Subcutaneous abdominal adipose tissue (tissue), 5 donors: ENCODE measurements around the gene MMP20.
A peak's percentile ranks its signal among the peaks of the same experiment; 100 is the strongest.

Experiments
- H3K27ac ChIP-seq: one replicate; pipeline ENCODE4 v1.7.0; 2013; ENCODE audit warnings: low read depth, mild to moderate bottlenecking, inconsistent platforms, low read length, moderate library complexity
- H3K27me3 ChIP-seq, 5 donors: one replicate each; pipeline ENCODE4 v1.7.0; 2013; ENCODE audit warnings: low read length in 5 of 5, inconsistent platforms in 1 of 5; ENCODE audit not compliant: control insufficient read depth in 5 of 5, insufficient read depth in 4 of 5
- H3K36me3 ChIP-seq, 5 donors: one replicate each; pipeline ENCODE4 v1.7.0; 2013; ENCODE audit warnings: low read length in 5 of 5; ENCODE audit not compliant: control insufficient read depth in 5 of 5, insufficient read depth in 5 of 5
- H3K4me1 ChIP-seq, 5 donors: one replicate each; pipeline ENCODE4 v1.7.0; 2013; ENCODE audit warnings: low read length in 5 of 5, mild to moderate bottlenecking in 3 of 5, moderate library complexity in 1 of 5; ENCODE audit not compliant: control insufficient read depth in 5 of 5, insufficient read depth in 5 of 5
- H3K4me3 ChIP-seq, 5 donors: one replicate each; pipeline ENCODE4 v1.7.0; 2013; ENCODE audit warnings: low read length in 5 of 5, low read depth in 1 of 5
- H3K9ac ChIP-seq, 5 donors: one replicate each; pipeline ENCODE4 v1.7.0; 2013; ENCODE audit warnings: low read length in 5 of 5, mild to moderate bottlenecking in 4 of 5, moderate library complexity in 3 of 5
- H3K9me3 ChIP-seq, 5 donors: one replicate each; pipeline ENCODE4 v1.7.0; 2013; ENCODE audit warnings: low read length in 5 of 5; ENCODE audit not compliant: control insufficient read depth in 5 of 5
- donor health status: healthy.
- donor health status: healthy.
- donor health status: healthy.
- donor health status: healthy.
- donor health status: healthy.

The MMP20 gene

DNA sequence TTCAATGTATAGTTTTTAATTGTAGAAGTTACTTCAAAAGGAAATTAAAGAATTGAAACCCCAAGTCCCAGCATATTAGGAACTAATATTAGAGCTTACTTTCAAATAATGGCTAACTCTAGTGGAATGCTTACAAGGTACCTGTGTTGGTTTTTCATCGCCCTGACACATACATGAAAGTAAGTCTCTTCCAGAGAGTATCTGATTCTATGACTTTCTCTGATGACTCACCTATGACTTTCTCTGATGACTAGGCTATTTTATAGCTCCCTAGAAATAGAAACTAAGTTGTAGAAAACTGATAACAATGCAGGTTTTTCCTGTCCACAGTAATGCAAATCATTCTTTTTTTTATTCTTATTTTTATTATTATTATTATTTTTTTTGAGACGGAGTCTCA is 61.0 kb downstream of the MMP20 start:
- Histone ChIP-seq H3K9ac (no peak overlapping the region), H3K27ac (no peak overlapping the region), H3K27me3 (no peaks in the 10 kb centered on the region), H3K4me3 (no peak overlapping the region), H3K4me1 (peaks cover 0 to 12% (median 0%) of the 10 kb centered on the region in 5 donors), H3K9me3 (peaks cover 0 to 4% (median 0%) of the 10 kb centered on the region in 5 donors), H3K36me3 (no peaks in the 10 kb centered on the region)

DNA sequence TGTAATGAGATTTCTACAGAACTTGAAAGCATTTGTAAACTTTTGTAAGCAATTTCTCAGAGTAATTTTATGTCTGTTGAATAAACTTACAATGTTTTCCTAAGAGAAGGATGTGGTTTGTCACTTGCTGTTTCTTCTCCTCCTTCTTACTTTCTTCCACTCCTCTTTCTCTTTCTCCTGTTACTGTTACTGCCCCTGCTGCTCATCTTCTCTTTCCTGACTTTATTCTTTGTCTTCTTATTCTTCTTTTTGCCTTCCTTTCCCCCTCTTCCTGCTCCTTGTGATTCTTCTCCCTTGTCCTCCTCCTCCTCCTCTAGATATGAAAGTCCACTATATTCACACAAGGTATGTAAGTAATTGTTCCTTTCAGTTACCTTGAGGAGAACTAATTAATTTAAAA is 63.5 kb downstream of the MMP20 start:
- Histone ChIP-seq H3K4me1 (peaks cover 0 to 12% (median 0%) of the 10 kb centered on the region in 5 donors), H3K27ac (no peak overlapping the region), H3K36me3 (no peaks in the 10 kb centered on the region), H3K4me3 (no peak overlapping the region), H3K9me3 (peaks cover 0 to 4% (median 0%) of the 10 kb centered on the region in 5 donors), H3K9ac (no peak overlapping the region), H3K27me3 (no peaks in the 10 kb centered on the region)

- H3K27me3 ChIP-seq: no peaks in the 10 kb centered on the region
- peak overlapping the region; percentile 47 to 75 (median 68) for H3K4me3 ChIP-seq
- no peaks in the 10 kb centered on the region for H3K36me3 ChIP-seq
- no peaks in the 10 kb centered on the region for H3K9me3 ChIP-seq
- H3K27ac ChIP-seq: peak overlapping the region; percentile 52
- peak overlapping the region in 3 of 5 donors; percentile 60 to 78 (median 66) for H3K9ac ChIP-seq
- H3K4me1 ChIP-seq: peaks cover 0 to 12% (median 0%) of the 10 kb centered on the region in 5 donors
These were observed 64.5 kb downstream of the MMP20 start for GRCh38 chr11:102560555-102561011.

- H3K27ac ChIP-seq: no peak overlapping the region
- no peaks in the 10 kb centered on the region for H3K27me3 ChIP-seq
- no peaks in the 10 kb centered on the region for H3K9me3 ChIP-seq
- no peak overlapping the region for H3K9ac ChIP-seq
- H3K4me3 ChIP-seq: no peak overlapping the region
- peaks cover 0 to 12% (median 0%) of the 10 kb centered on the region in 5 donors for H3K4me1 ChIP-seq
- H3K36me3 ChIP-seq: no peaks in the 10 kb centered on the region
These were observed 65.3 kb downstream of the MMP20 start for GRCh38 chr11:102559839-102560238.

DNA sequence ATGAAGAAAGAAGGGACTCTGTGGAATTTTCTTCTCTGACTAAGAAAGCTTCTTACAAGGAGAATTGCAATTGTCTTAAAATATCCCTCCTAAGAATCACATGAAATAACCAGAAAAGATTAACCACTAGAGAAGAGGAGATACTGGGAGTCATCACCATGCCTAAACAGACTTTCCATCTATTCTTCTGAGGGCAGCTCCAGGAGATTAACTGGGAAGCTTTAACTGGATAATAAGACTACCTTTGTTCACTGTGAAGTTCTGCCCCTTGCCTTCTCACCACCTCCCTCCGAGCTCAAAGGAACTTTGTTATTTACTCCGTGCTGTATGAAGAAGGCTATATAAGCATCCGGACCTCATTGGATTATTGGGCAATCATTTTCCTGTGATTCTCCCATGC is 70.0 kb downstream of the MMP20 start:
- H3K4me3 ChIP-seq: no peak overlapping the region

DNA sequence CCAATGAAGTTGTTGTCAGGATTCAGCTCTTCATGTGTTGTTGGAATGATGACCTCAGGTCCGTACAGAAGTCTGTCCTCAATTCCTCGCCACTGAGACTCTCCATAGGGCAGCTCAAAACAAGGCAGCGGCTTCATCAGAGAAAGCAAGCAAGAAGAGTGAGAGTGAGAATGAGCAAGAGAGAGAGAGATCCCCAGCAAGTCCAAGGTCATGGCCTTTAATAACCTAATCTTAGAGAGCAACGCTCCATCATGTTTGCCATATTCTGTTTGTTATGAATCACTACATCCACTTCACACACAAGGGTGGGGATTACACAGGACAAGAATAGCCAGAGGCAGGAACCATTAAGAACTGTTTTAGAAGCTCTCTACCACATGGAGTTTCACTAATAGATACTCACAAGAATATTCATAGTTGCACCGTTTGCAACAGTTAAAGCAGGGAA is 71.3 kb downstream of the MMP20 start:
- no peaks in the 10 kb centered on the region for H3K36me3 ChIP-seq
- H3K27ac ChIP-seq: no peak overlapping the region
- no peak overlapping the region for H3K4me3 ChIP-seq
- peaks cover 3 to 9% (median 8%) of the 10 kb centered on the region in 5 donors for H3K4me1 ChIP-seq
- H3K27me3 ChIP-seq: no peaks in the 10 kb centered on the region
- no peak overlapping the region for H3K9ac ChIP-seq
- H3K9me3 ChIP-seq: no peaks in the 10 kb centered on the region

More for the DNA sequence above, 70.0 kb downstream of the MMP20 start:
- Histone ChIP-seq H3K27ac (no peak overlapping the region), H3K9ac (no peak overlapping the region), H3K36me3 (no peaks in the 10 kb centered on the region), H3K4me1 (peaks cover 3 to 13% (median 8%) of the 10 kb centered on the region in 5 donors), H3K9me3 (no peaks in the 10 kb centered on the region), H3K27me3 (no peaks in the 10 kb centered on the region)

GRCh38 chr11:102552447-102553194 is 72.5 kb downstream of the MMP20 start:
- Histone ChIP-seq H3K27ac (no peak overlapping the region), H3K4me3 (no peak overlapping the region), H3K36me3 (no peaks in the 10 kb centered on the region), H3K9ac (no peak overlapping the region), H3K4me1 (peaks cover 3 to 9% (median 8%) of the 10 kb centered on the region in 5 donors), H3K27me3 (no peaks in the 10 kb centered on the region), H3K9me3 (no peaks in the 10 kb centered on the region)

DNA sequence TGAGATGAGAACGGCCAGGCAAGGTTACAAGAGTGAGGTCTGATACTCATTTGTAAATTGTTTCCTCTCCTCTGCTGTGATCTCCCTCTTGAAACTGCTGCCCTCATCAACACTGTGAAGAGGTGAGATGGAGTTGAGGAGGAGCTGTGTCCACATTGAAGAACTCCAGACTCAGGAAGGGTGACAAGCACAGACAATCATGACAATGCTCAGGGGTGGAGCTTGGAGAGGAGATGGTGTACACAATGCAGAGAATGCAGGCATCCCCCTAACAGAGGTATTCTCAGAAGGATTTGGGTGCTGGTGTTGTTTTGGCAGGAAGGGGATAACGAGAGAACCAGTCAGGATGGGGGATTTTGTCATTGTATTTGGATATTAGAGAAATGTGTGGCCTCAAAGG is 73.1 kb downstream of the MMP20 start:
- H3K9me3 ChIP-seq: no peaks in the 10 kb centered on the region
- H3K27ac ChIP-seq: no peak overlapping the region
- H3K4me1 ChIP-seq: peaks cover 3 to 9% (median 8%) of the 10 kb centered on the region in 5 donors
- H3K27me3 ChIP-seq: no peaks in the 10 kb centered on the region
- no peak overlapping the region for H3K4me3 ChIP-seq
- no peak overlapping the region for H3K9ac ChIP-seq
- H3K36me3 ChIP-seq: no peaks in the 10 kb centered on the region

DNA sequence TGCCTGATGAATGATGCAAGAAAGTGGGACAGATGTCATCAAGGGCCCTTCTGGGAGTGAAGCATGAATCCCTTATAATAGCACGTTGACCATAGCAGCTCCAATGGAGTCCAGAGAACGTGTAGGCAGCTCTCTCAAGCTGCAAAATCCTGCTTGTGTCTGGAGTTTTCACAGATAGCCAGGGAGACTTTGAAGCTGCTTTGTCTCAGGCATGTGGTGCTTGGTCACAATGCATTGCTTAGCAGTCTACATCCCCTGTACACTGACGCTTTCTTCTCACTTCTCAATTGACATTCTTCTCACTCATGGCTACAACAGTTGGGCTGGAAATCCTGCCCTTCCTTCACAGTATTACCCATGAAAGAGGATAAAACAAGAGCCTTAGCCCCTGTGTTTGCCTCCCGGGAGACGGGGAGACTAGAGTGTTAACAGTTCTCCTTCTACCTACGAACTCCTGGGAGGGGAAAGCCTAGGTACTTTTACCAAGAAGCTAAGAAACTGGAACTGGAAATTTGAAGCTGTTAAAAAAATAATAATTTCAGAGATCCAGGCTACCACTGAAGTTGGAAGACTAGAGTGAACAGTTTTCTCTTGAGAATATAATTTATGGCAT is 73.9 kb downstream of the MMP20 start:
- Histone ChIP-seq H3K27me3 (no peaks in the 10 kb centered on the region), H3K4me3 (peak overlapping the region in 2 of 5 donors; percentile 15 to 22), H3K36me3 (no peaks in the 10 kb centered on the region), H3K27ac (no peak overlapping the region), H3K9me3 (no peaks in the 10 kb centered on the region), H3K4me1 (peaks cover 3 to 9% (median 8%) of the 10 kb centered on the region in 5 donors), H3K9ac (no peak overlapping the region)

DNA sequence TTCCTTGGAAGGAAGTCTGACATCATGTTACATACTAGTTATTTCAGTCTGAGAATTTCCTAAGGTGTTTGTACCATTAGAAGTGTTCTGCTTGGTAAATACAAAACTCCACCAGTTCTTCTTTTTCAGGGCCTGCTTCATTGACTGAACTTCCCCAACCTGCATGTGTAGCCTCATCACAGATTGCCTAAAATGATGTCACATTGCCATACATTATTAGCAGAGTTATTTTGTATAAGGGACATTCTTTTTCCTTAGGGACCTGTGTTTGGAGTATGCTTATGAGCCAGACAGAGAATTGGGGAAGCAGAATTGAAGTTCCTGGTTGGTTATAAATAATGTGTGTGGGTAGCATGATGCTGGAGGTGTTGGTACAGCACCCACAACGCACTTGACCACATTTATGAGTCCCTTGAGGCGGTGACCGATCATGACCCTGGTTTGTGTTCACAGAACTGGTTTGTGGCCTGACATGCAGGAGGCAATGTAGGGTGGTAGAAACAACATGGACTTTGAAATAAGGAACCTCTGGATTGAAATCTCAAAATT is 78.1 kb downstream of the MMP20 start:
- no peak overlapping the region for H3K27ac ChIP-seq
- no peak overlapping the region for H3K9ac ChIP-seq
- H3K4me3 ChIP-seq: no peak overlapping the region
- H3K36me3 ChIP-seq: no peaks in the 10 kb centered on the region
- peaks cover 3 to 9% (median 8%) of the 10 kb centered on the region in 5 donors for H3K4me1 ChIP-seq
- no peaks in the 10 kb centered on the region for H3K9me3 ChIP-seq
- no peaks in the 10 kb centered on the region for H3K27me3 ChIP-seq
